GM13977 (cell line): ENCODE results near the gene DDX31.

Experiments used
- DNase-seq: peaks from one replicate; pipeline ENCODE4 v3.0.0; 2012; ENCODE audit warnings: low spot score
- CTCF ChIP-seq: IDR thresholded peaks from 2 replicates; pipeline ENCODE4 v1.5.1; 2012; ENCODE audit warnings: mild to moderate bottlenecking, control low read depth; ENCODE audit not compliant: insufficient read depth; ENCODE audit errors: extremely low read depth, missing control alignments
- in situ Hi-C: fragments of 300-500 bp; cut with MboI; formaldehyde crosslinking; loops from one replicate; pipeline ENCODE4 v1.12.0; 2022; ENCODE audit warnings: low sequenced_read_pairs, low pct_unique_long_range_greater_than_20kb, mixed read lengths, inconsistent platforms; ENCODE audit not compliant: unreplicated experiment

The DDX31 gene

DNA sequence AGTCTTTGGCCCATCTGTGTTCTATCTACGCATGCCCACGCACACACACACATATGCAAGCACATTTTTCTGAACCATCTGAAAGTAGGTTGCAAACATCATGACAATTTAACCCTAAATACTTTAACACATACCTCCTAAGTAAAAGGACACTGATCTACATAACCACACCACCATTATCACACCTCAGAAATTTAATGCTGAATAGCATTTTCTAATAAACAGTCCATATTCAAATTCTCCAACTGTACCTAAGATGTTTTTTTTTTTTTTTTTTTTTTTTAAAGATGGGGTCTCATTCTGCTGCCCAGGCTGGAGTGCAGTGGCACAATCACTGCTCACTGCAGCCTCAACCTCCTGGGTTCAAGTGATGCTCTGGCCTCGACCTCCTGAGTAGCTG is 35.5 kb downstream of the DDX31 start:
- TF ChIP-seq CTCF, result no peak
- DNase-seq, result no peak
- in situ Hi-C loops, result no loop called here

- in situ Hi-C loops, result no loop called here
- TF ChIP-seq CTCF, result no peak
- DNase-seq, result no peak
Measured at GRCh38 chr9:132632413-132633129, 37.2 kb downstream of the DDX31 start.

DNA sequence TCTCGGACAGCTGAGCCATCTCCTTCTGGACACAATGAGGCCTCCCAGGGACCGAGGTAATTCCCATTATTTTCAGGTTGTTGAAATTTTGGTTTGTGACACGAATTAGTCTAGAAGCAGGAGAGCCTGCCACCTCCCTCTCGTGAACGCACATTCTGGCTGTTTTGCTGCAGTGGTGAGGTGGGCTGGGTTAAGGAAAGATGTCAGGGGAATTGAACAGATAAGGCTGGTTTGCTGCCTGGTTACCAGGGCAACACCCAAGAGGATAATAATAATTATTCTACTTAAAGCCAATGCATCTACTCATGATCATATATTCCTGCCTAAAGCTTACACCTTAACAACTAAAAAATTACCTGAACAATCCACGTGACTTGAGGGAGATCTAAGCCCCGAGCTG is 38.1 kb downstream of the DDX31 start:
- DNase-seq, result no peak
- TF ChIP-seq CTCF, result no peak
- in situ Hi-C loops, result no loop called here

DNA sequence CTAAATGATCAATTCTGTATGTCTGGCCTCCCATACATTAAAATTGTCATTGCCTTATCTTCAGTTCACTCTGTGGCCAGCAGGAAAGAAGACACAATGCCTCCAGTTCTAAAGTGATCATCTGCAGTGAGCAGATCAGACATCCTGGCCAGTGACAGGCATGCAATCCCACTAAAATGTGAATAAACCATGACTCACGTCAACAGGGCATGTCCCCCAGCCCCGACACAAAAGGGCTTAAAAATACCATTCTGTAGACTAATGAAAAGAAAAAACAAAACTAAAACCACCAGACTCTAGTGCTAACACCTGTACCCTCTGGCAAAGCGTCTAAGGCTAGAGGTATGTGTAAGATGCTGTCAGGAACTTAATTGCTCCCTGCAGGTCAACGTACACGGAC is 38.5 kb downstream of the DDX31 start:
- in situ Hi-C loops, result no loop called here
- TF ChIP-seq CTCF, result no peak
- DNase-seq, result no peak

GRCh38 chr9:132630811-132631210 is 39.0 kb downstream of the DDX31 start:
- no peak for TF ChIP-seq CTCF
- in situ Hi-C loops, result no loop called here
- DNase-seq, result no peak

GRCh38 chr9:132630116-132630515 is 39.7 kb downstream of the DDX31 start:
- in situ Hi-C loops, result no loop called here
- TF ChIP-seq CTCF, result no peak
- no peak for DNase-seq

GRCh38 chr9:132628746-132629145 is 41.0 kb downstream of the DDX31 start:
- TF ChIP-seq CTCF, result no peak
- in situ Hi-C loops, result no loop called here
- DNase-seq, result no peak
